ENCODE data around the gene SMOC2.

- TF ChIP-seq TEAD4 (IDR thresholded peaks at IDR 0.05) (no peak), EP300 (IDR thresholded peaks at IDR 0.05; ENCODE audit: borderline replicate concordance) (no peak), TAF1 (IDR thresholded peaks at IDR 0.05; ENCODE audit: low read depth) (no peak), REST (IDR thresholded peaks at IDR 0.05; ENCODE audit: low read depth) (no peak), USF1 (IDR thresholded peaks at IDR 0.05) (no peak), TCF12 (IDR thresholded peaks at IDR 0.05; ENCODE audit: low read depth) (no peak), MAX (IDR thresholded peaks at IDR 0.05) (no peak), CEBPB (IDR thresholded peaks at IDR 0.05) (no peak), ZBTB7A (IDR thresholded peaks at IDR 0.05; ENCODE audit: low read depth) (no peak), NFIC (IDR thresholded peaks at IDR 0.05) (no peak), FOXM1 (IDR thresholded peaks at IDR 0.05; ENCODE audit: borderline replicate concordance, low read depth) (no peak), RAD21 (IDR thresholded peaks at IDR 0.05; ENCODE audit: low read depth) (no peak), YY1 (IDR thresholded peaks at IDR 0.05; ENCODE audit: low read depth) (no peak)
Observed at GRCh38 chr6:168473197-168473596, 32.2 kb downstream of the SMOC2 start.
